ENCODE measurements around the gene LYRM2.

The LYRM2 gene

DNA sequence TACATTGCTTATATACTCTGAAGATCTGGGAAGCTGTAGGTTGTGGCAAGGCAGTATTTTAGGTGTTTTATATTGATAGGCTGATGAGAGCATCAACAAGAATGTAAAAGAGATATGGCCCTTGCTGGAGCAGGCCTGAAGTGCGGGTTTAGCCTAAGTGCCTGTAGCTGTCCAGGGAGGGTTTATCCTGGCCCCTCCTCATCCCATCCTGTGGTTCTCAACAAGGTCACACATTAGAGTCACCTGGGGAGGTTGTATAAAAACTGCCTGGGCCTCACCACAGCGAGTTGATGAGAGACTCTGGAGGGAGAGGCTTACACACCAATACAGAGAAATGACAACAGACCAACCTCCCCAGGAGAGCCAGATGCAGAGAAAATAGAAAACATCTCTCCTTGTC, 48.4 kb downstream of the LYRM2 start:
- DNase-seq: no peak

DNA sequence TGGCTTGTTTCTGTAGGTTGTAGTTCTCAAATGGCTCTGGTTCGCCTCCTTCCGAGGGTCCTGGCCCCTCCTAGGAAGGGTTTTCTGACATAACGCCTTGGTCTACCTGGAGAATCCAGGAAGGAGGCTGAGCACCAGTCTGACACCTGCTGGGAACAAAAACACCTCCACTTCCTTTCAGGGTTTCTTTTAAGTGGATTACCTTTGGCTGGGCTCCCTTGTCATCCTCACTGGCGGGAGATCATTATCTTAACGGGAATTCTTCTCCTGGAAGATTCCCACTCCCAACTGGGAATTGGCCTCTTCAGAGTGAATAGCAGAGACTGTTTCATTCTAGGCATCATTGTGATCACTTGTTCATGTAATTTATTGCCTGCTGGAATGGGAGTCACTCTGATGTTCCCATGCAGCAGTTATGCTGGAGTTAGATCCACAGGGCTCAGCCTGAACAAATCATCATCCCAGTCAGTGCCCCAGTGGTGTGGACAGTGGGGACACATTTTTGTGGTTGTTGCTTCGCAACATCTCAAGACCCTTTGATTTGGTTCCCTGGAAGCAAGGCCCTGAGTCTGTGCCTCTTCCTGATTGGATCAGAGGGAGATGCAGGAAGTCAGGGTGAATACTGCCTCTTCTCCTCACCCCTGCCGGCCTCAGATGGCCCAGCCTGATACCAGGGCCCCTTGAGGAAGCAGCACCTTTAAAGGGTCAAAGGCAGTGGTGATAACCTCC, 49.1 kb downstream of the LYRM2 start:
- no peak for DNase-seq

GRCh38 chr6:89585154-89585553, 53.4 kb downstream of the LYRM2 start:
- DNase-seq: no peak

DNA sequence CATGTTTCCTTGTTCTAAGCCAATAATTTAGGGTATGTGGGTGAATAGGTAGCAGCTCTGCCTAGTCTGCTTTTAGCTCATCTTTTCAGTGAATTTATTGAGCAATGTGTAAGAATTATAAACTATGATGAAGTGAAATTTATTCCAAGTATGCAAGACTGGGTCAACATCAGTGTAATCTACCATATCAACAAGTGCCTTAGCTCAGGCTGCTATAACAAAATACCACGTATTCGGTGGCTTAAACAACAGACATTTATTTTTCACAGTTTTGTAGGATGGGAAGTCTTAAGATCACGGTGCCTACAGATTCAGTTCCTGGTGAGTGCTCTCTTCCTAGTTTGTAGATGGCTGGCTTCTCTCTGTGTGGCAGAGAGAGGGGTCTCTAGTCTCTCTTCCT, 54.0 kb downstream of the LYRM2 start:
- no peak for DNase-seq

GRCh38 chr6:89583559-89583958, 55.0 kb downstream of the LYRM2 start:
- no peak for DNase-seq

DNA sequence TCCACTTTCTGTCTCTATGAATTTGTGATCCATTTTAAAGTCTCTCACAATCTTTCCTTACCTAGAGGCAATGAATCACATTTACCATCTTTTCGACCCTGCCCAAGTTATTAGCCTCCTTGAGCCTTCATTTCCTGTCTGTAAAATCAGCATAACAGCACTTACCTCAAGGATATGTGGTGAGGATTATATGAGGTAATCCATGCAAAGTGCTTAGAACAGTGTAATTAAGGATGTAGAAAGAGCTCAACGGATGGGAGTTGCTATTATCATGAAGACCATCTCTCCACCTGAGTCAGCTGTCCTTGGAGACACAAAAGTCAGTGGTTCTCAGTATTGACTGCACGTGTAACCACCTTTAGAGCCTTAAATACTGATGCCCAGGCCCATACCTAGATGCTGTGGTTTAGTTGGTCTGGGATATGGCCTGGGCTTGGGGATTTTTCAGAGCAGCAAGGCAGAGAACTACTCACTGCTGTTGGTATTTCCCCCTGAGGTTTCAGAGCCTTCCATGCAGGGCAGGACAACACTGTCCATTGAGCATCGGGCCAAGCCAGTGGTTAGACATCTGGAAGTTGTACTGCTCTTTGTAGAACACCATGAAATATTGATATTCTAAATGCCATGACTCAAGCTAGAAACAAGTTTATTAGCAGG, 55.8 kb downstream of the LYRM2 start:
- no peak for DNase-seq

DNA sequence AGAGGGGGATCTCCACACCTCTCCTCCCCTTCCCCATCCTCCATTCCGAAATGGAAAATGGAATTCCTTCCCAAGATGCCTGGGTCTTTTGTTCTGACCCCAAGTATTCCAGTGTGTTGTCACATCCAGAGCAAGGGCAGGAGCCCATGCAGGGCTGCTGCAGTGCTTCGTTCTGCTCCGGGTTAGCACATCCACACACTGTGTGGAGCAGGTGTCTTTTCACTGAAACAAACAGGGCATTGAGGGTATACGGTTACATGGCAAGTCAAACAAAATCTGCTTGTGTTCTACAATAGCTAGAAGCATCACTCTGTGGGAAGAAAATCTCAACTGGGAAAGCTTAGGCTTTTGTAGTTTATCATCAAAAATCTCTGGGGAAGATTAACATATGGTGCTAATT, 56.9 kb downstream of the LYRM2 start:
- DNase-seq: no peak

DNA sequence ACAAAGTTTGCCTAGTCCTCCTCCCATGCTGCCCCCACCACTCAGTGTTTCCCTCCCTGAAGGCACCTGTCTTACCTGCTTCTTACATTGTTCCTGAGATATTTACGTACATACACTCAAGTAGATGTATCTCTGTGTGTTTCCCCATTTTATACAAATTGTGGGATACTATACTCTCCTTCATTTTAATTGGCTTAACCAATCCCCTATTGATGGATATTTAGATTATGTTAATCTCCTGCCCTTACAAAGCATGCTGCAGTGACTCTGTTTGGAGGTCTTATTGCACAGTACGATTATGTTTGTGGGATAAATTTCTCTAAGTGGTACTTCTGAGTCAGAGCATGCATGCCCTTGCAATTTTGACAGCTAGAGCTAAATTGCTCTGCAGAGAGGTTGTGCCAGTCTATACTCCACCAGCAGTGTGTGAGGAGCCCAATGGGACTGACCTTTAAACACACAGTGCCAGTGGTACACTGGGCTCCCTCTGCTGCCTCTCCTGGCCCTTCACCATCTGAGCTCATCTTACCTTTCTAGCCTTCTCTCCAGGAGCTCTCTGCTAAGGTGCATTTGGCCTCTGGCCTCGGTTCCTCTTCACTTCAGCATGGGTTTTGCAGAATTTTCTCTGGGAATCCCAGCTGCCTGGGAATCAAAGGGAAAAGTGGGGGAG, 57.4 kb downstream of the LYRM2 start:
- DNase-seq: no peak

GRCh38 chr6:89575562-89575960, 63.0 kb downstream of the LYRM2 start:
- DNase-seq: no peak

GRCh38 chr6:89574910-89575561, 63.5 kb downstream of the LYRM2 start:
- no peak for DNase-seq

- DNase-seq: no peak
Observed at GRCh38 chr6:89567630-89568390, 70.7 kb downstream of the LYRM2 start.

DNA sequence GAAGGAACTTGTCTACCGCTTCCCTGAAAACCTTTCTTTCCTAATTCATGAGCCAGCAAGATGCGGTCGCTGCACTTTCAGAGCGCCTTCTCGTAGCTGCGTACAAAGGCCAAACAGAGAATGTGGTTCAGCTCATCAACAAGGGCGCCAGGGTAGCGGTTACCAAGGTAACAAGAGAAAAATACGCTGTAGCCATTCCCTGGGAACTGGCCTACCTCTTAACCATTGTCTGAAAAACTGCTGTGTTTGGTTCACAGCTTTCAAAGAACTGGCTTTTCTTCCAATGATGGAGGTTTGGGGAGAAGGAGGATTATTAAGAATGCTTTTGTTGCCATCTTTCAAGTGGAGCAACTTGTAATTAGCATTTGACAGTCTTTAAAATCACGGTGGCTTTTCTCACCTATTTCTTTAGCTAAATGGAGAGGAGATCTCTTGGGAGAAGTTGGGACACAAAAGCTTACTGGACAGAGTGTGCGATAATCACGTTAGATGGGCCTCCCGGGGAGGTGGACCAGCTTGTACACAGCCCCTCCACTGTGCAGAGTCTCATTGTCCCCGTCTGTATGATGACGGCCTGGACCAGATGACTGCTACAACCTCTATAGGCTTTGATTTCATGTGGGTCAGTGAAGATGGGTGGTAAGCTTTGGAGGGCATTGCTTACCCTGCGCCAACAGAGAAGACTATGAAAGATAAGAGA, 71.5 kb downstream of the LYRM2 start:
- no peak for DNase-seq

- DNase-seq: no peak
Observed at GRCh38 chr6:89566008-89566800, 72.3 kb downstream of the LYRM2 start.

GRCh38 chr6:89564752-89565427, 73.7 kb downstream of the LYRM2 start:
- no peak for DNase-seq

- DNase-seq: no peak
Observed at GRCh38 chr6:89563866-89564265, 74.7 kb downstream of the LYRM2 start.

DNA sequence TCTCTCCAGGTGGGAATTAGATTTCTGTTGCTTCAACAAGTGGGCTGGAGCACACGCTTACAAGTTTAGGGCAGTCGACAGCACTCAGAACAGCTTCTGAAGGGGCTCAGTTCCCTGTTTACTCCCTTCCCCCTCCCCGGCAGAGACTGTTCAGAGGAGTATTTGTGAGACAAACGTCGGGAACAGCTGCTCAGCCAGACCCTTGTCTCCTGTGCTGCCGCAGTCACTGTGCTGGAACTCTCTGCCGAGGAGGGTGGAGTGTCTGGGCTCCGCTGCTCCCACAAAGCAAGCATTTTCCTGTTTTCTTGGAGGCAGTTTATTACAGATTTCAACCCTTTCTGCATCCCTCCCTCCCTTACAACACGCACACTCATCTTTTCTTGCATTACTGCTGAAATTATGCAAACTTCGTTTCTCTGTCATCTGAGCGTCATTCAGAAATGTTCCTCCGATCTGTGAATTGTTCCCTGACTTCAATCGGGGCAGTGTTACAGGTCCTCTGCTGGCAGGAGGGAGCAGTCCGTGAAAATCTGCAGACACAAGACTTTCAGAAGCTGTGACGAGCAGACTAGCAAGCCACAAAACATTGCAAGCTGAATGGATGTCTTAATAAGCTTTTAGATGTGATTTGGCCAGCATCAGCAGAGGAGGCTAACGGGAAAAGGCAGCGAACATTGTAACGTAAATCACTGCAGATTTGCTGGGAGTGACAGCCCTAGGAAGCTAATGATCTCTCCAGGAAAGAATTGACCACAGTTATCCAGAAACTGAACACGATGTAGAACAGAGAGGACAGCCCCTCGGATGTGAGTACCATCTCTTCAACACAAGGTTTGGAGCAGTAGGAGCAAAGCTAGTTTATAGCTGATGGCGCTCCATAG, 76.2 kb downstream of the LYRM2 start:
- no peak for DNase-seq

DNA sequence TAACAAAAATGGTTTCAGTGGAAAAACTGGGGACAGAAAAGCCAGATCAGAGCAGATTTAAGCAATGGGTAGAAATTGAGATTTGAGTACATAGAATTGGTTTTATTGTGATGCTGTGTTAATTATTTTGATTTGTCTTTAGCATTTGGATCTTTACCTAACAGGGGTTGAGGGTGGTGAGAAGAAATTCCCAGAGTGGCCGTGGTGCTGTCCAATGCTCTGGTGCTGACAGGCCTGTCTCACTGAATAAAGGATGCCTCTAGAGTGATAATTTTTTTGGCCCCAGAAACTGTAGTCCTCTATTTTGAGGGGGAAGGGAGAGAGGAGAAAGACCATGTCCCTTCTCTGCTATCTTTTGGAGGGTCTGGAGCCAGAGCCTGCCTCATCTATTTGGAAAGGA, 79.1 kb downstream of the LYRM2 start:
- no peak for DNase-seq

- DNase-seq: no peak
Observed at GRCh38 chr6:89555806-89556205, 82.7 kb downstream of the LYRM2 start.

GRCh38 chr6:89555031-89555430, 83.5 kb downstream of the LYRM2 start:
- no peak for DNase-seq

GRCh38 chr6:89554106-89554505, 84.4 kb downstream of the LYRM2 start:
- no peak for DNase-seq

Measured in stimulated activated CD4-positive, alpha-beta T cell treated with anti-CD3 and anti-CD28 coated beads, Interleukin-4, amount 100 ng/mL, for 1 hour (primary cell).